ENCODE measurements around the gene ADGRD1. TPM values are rescaled to one million over a fixed set of nuclear protein-coding genes. Genes with fewer than 3 reads are reported as not detected.

The ADGRD1 gene
- total RNA-seq, 1 experiment from 2014 or later = 239 TPM

GRCh38 chr12:131018019-131018620 is 64.4 kb downstream of the ADGRD1 start:
- no peak for DNase-seq (ENCODE audit: extremely low read depth, low read depth)

GRCh38 chr12:131018808-131019397 is 65.2 kb downstream of the ADGRD1 start:
- DNase-seq (ENCODE audit: extremely low read depth, low read depth) = no peak

DNA sequence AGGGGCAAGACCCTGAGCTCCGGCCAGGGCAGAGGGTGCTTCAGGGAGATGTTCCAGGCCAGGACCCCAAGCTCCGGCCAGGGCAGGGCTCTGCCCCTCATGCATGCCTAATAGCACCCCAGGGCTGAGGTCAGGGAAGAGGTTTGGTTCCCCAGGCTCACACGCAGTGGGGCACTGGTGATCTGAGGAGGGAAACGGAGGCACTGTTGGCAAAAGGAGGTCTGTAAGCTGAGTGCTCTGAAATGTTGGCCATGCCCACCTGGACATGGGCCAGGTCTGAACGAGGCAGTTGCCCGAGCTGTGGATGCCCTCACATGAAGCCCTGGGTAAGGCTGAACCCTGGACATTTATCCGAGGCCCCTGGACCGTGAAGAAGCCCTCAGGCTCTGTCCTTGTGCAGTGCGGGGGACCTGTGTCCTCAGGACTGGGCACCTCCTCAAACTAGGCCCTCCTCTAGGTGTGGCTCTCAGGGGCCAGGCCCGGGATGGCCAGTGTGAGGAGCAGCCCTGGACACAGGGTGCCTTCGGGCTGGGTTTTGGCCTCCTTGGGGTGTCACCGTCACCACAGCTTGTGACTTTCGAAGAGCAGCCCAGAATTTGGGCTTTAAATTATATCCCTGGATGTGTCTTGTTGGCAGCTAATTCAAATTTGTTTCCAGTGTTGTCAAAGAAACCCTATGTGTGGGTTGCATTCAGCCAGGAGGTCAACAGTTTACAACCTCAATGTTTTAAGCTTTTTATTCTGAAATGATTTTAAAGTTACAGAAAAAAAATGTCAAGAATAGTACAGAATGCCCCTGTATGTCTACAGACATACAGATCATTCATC is 66.8 kb downstream of the ADGRD1 start:
- no peak for DNase-seq (ENCODE audit: extremely low read depth, low read depth)

DNA sequence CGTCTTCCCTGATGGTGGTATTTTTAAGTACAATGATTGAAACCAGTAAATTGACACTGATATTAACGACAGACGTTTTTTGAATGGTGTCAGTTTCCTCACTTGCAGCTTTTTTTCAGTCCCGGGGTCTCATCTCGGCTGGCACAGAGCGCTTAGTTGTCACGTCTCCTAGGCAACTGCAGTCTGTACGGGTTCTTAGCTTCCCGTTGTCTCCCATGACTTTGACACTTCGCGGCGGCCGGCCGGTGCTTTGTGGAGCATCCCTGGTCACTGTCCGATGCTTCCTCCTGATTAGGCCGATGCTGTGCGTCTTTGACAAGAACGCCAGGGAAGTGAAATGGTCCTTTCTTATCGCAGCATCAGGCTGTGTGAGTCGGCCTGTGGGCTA is 67.4 kb downstream of the ADGRD1 start:
- no peak for DNase-seq (ENCODE audit: extremely low read depth, low read depth)

DNA sequence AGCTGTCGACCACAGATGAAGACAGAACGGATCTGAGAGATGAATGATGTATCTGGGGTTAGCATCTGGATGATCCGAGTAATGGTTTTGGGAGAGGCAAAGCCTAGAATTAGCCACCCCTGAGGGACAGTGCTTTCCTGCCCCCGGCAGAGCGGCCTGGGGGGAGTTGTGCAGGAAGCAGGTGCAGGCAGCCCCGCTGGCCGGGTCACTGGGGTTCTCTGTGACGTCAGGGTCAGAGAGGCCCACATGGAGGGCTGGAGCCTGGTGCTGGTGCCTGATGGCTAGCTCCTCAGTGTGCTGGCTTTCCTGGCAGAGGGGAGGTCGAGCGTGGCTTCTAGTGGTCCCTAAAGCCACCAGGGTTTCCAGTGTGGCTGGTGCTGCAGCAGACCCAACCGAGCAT is 70.3 kb downstream of the ADGRD1 start:
- DNase-seq (ENCODE audit: extremely low read depth, low read depth) = no peak

- no peak for DNase-seq (ENCODE audit: extremely low read depth, low read depth)
Observed at GRCh38 chr12:131024721-131025120, 71.0 kb downstream of the ADGRD1 start.

GRCh38 chr12:131025234-131025633 is 71.5 kb downstream of the ADGRD1 start:
- DNase-seq (ENCODE audit: extremely low read depth, low read depth) = no peak

- peak; percentile 98 for DNase-seq (ENCODE audit: extremely low read depth, low read depth)
Observed at GRCh38 chr12:131025939-131026702, 72.4 kb downstream of the ADGRD1 start.

DNA sequence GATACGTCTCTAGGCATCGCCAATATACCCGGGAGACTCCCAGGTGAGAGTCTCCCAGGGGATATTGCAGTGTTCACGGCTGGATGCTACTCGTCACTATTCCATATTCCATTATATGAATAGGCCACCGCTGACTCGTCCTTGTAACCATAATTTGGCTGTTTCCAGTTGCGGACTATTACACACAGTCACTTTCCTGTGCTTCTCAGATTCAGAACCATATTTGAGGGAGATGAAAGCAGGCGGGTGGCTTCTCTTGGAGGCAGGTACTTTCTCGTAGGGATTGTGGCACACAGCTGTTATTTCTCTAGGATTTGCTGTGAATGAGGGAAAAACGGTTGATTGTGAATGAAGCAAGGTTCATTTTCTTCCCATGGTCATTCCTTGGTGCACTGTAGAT is 73.0 kb downstream of the ADGRD1 start:
- DNase-seq (ENCODE audit: extremely low read depth, low read depth) = no peak

DNA sequence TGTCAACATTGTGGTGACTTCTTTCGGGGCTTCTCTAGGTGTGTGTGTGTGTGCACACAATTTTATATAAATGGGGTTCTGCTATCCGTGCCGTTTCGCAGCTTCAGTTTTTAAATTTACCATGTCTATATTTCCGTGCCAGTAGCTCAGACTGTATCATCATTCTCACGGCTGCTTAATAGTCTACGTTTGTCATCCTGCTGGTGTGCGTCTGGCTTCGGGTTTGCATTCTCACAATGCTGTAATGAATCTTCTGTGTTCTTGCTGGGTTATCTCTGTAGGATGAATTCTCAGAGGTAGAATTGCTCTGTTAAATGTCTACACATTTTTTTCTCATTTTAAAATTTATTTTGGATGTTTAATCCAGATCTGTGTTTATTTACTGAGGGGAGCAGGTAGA is 73.6 kb downstream of the ADGRD1 start:
- peak; percentile 38 for DNase-seq (ENCODE audit: extremely low read depth, low read depth)

DNA sequence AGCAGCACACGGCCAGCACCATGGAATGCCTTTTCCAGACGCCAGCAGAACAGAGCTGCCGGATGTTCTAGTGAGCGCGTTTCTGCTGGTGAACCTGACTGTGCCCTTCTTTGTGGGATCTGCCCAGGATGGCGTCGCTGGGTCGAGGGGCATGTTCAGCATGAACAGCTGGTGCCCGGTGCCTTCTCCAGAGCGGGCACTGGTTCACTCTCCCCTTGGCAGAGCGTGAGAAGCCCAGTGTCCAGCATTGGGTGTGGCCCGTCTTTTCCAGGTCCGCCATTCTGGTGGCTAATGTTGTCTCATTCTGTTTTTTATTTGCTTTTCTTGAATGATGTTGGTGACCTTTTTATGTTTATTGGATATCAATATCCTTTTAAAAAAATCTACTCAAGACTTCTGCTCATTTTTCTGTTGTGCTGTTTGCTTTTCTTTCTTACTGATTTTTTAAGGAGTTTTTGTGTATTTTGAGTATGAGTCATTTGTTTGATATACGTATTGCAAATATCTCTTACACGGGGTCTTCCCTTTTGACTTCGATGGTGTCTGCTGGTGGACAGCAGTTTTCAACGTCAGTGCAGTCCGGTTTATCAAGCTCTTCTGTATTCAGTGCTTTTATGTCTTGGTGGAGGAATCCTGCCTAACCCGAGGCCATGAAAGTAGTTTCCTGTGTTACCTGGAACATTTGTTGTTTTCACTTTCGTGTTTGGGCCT is 74.3 kb downstream of the ADGRD1 start:
- peak; percentile 64 for DNase-seq (ENCODE audit: extremely low read depth, low read depth)

- peak; percentile 100 for DNase-seq (ENCODE audit: extremely low read depth, low read depth)
Observed at GRCh38 chr12:131028587-131029338, 75.1 kb downstream of the ADGRD1 start.

GRCh38 chr12:131030472-131031328 is 77.0 kb downstream of the ADGRD1 start:
- no peak for DNase-seq (ENCODE audit: extremely low read depth, low read depth)

GRCh38 chr12:131032082-131032750 is 78.5 kb downstream of the ADGRD1 start:
- DNase-seq (ENCODE audit: extremely low read depth, low read depth) = no peak

DNA sequence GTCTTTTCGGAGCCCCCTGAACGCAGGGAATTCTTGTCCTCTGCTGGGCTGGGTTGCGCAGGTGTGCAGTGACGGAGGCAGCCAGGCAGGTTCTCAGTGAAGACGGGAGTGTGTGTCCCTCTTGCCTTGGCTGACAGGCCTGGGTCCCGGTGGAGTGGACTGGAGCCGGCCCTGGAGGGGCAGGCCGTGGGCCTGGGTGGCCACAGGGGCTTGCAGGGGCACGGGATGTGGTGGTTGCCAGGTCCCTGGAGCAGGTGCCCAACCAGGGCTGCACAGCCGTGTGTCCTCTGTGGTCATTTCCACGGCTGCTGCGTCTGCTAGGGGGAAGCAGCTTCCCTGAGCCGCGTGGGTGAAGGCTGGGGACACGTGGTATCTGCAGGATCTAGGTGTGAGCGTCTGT is 79.8 kb downstream of the ADGRD1 start:
- DNase-seq (ENCODE audit: extremely low read depth, low read depth) = no peak

DNA sequence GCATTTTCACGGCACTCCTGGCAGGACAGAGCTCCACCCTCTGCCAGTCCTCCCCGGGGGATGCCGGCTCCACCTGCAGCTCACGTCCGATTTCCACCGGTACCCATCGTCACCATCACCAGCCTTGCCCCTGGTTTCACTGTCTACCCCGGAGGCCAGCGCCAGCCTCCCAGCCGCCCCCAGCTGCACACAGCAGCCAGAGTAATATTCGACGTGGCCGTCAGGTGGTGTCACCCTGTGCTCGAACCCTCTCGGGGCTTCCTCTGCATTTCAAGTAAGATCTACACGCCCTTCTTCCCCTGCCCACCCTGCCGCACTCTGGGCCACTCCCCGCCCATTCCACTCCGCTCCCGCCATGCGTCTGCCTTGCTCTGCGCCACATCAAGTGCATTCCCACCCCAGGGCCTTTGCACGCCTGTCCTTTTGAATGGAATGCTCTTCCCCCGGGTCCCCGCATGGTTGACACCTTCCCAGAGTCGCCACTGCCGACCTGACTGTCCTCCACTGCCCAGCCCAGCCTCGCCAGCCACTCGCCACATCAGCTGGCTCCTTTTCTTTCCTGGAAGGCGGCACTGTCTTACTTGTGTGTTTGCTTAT is 80.3 kb downstream of the ADGRD1 start:
- no peak for DNase-seq (ENCODE audit: extremely low read depth, low read depth)

DNA sequence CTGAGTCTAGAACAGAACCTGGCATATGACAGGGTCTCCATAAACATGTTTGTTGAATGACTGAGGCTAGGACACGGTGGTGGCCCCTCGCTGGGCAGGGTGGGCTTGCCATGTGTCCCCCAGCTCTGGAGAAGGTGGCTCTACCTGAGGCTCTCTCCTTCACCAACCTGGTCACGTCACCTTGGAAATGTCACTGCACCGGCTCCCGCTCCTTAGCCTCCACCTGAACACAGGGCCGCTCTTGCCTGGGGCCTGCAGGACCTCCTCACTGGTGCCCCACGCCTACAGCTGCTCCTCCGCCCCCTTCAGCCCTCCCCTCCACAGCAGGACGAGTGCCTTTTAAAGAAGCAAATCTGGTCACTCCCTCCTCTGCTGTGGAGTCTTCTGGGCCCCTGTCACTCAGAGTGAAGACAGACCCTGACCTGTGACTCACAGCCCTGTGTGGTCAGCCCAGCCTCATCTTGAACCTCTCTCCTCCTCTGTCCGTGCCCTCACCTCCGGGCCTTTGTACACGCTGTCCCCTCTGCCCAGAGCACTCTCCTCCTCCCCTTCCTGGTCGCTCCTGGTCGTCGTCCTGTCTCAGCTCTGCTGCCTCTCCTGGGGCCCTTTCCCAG is 81.0 kb downstream of the ADGRD1 start:
- peak; percentile 56 for DNase-seq (ENCODE audit: extremely low read depth, low read depth)

Measured in NCI-H460 (cell line).